OCI-LY1 (cell line): ENCODE measurements around the gene EGR2.

ENCODE experiments used
- H2AFZ ChIP-seq: fragments of 200-600 bp; sonication (generic), shearing (Covaris generic); 2 replicates; pipeline ENCODE4 v1.6.0; 2014; ENCODE audit warnings: antibody characterized with exemption, mild to moderate bottlenecking, low read length
- H3F3A ChIP-seq: fragments of 200-600 bp; sonication (generic), shearing (Covaris generic); 2 replicates; pipeline ENCODE4 v1.6.0; 2014; ENCODE audit warnings: mild to moderate bottlenecking, antibody characterized with exemption, low read length, moderate library complexity; ENCODE audit not compliant: insufficient read depth
- H3K27ac ChIP-seq: fragments of 200-600 bp; sonication (generic); 2 replicates; pipeline ENCODE4 v1.5.1; 2014; ENCODE audit warnings: low read length, mixed run types, mild to moderate bottlenecking, low read depth; ENCODE audit not compliant: poor library complexity, severe bottlenecking
- H3K27me3 ChIP-seq: fragments of 200-600 bp; sonication (generic); 2 replicates; pipeline ENCODE4 v1.6.0; 2014; ENCODE audit warnings: antibody characterized with exemption, mild to moderate bottlenecking, low read length, moderate library complexity; ENCODE audit not compliant: insufficient read depth
- H3K36me3 ChIP-seq: fragments of 200-600 bp; sonication (generic); 2 replicates; pipeline ENCODE4 v1.6.1; 2014; ENCODE audit warnings: mild to moderate bottlenecking, antibody characterized with exemption, low read length, moderate library complexity, mixed read lengths; ENCODE audit not compliant: insufficient read depth
- H3K4me1 ChIP-seq: fragments of 200-600 bp; sonication (generic); 2 replicates; pipeline ENCODE4 v1.5.1; 2014; ENCODE audit warnings: mild to moderate bottlenecking, low read length, moderate library complexity; ENCODE audit not compliant: insufficient read depth, severe bottlenecking
- H3K4me2 ChIP-seq: fragments of 200-600 bp; sonication (generic), shearing (Covaris generic); 2 replicates; pipeline ENCODE4 v1.6.1; 2014; ENCODE audit warnings: low read length
- H3K4me3 ChIP-seq: fragments of 200-600 bp; sonication (generic); 2 replicates; pipeline ENCODE4 v1.5.1; 2014; ENCODE audit warnings: low read length, low read depth, mild to moderate bottlenecking, mixed read lengths; ENCODE audit not compliant: poor library complexity, severe bottlenecking
- H3K79me2 ChIP-seq: fragments of 200-600 bp; shearing (Covaris generic); 2 replicates; pipeline ENCODE4 v1.6.1; 2016; ENCODE audit warnings: mixed run types, low read length, mixed read lengths; ENCODE audit not compliant: insufficient read depth
- H3K9ac ChIP-seq: fragments of 200-600 bp; sonication (generic), shearing (Covaris generic); 2 replicates; pipeline ENCODE4 v1.6.1; 2014; ENCODE audit warnings: mild to moderate bottlenecking, low read length, mixed read lengths
- H3K9me2 ChIP-seq: fragments of 200-600 bp; sonication (generic), shearing (Covaris generic); 2 replicates; pipeline ENCODE4 v1.6.1; 2014; ENCODE audit warnings: low read depth, mild to moderate bottlenecking, low read length, mixed read lengths
- H3K9me3 ChIP-seq: fragments of 200-600 bp; shearing (Covaris generic); 2 replicates; pipeline ENCODE4 v1.6.1; 2014; ENCODE audit warnings: low read length, mixed read lengths
- H4K20me1 ChIP-seq: fragments of 200-600 bp; sonication (generic), shearing (Covaris generic); 2 replicates; pipeline ENCODE4 v1.6.0; 2016; ENCODE audit warnings: mild to moderate bottlenecking, low read length; ENCODE audit not compliant: insufficient read depth
- EZH2 ChIP-seq: fragments of 200-600 bp; sonication (generic), shearing (Covaris generic); IDR thresholded peaks from 2 replicates; pipeline ENCODE4 v1.8.0; 2017; ENCODE audit warnings: borderline replicate concordance, mixed run types, mild to moderate bottlenecking, antibody characterized with exemption, low read length, moderate library complexity, mixed read lengths
- TF ChIP-seq, protein P1 (sequence below): fragments of 200-600 bp; sonication (generic), shearing (Covaris generic); IDR thresholded peaks from 2 replicates; pipeline ENCODE4 v1.5.1; 2017; ENCODE audit warnings: mild to moderate bottlenecking, antibody characterized with exemption, low read length, moderate library complexity, mixed read lengths

EGR2 gene

DNA sequence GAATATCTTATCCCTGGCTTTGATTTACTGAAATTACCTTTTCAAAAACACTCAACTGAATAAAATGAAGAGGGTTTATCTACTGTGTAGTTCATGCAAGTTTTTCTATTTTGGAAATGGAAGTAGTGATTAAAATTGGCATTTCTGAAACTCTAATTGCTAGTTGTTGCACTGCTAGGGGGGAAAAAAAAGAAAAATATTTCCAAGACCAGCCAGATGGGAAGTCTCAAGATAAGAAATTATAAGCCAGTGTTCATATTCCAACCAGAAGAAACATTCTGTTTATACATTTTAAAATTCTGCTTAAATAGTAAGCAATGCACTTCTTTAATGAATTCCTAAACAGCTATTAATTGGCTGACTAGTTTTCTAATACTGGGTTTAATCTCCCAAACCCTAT, 21.1 kb downstream of the EGR2 start:
- no peaks in the 10 kb centered on the region for H3K27me3 ChIP-seq
- H3K9me2 ChIP-seq = no peaks in the 10 kb centered on the region
- H3K79me2 ChIP-seq = no peaks in the 10 kb centered on the region
- no peaks in the 10 kb centered on the region for H3K9me3 ChIP-seq
- no peaks in the 10 kb centered on the region for H3K36me3 ChIP-seq
- TF ChIP-seq, protein P1, sequence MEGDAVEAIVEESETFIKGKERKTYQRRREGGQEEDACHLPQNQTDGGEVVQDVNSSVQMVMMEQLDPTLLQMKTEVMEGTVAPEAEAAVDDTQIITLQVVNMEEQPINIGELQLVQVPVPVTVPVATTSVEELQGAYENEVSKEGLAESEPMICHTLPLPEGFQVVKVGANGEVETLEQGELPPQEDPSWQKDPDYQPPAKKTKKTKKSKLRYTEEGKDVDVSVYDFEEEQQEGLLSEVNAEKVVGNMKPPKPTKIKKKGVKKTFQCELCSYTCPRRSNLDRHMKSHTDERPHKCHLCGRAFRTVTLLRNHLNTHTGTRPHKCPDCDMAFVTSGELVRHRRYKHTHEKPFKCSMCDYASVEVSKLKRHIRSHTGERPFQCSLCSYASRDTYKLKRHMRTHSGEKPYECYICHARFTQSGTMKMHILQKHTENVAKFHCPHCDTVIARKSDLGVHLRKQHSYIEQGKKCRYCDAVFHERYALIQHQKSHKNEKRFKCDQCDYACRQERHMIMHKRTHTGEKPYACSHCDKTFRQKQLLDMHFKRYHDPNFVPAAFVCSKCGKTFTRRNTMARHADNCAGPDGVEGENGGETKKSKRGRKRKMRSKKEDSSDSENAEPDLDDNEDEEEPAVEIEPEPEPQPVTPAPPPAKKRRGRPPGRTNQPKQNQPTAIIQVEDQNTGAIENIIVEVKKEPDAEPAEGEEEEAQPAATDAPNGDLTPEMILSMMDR = no peak
- no peak for TF ChIP-seq EZH2
- H3K9ac ChIP-seq = no peak overlapping the region
- H4K20me1 ChIP-seq = no peaks in the 10 kb centered on the region
- no peak overlapping the region for H2AFZ ChIP-seq
- no peak overlapping the region for H3K27ac ChIP-seq
- no peak overlapping the region for H3K4me3 ChIP-seq
- H3F3A ChIP-seq = no peaks in the 10 kb centered on the region
- no peak overlapping the region for H3K4me2 ChIP-seq
- no peaks in the 10 kb centered on the region for H3K4me1 ChIP-seq

DNA sequence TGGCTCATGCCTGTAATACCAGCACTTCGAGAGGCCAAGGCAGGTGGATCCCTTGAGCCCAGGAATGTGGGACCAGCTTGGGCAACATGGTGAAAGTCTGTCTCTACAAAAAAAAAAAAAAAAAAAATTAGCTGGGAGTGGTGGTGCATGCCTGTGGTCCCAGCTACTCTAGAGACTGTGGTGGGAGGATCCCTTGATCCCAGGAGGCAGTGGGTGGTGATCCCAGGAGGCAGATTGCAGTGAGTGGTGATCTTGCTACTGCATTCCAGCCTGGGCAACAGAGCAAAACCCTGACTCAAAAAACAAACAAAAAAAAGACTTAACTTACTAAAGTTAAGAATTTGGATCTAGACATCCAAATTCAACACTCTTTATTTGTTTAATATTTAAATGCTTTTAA, 21.9 kb downstream of the EGR2 start:
- Histone ChIP-seq H3F3A (no peaks in the 10 kb centered on the region), H3K4me2 (no peak overlapping the region), H3K9ac (no peak overlapping the region), H4K20me1 (no peaks in the 10 kb centered on the region), H3K4me1 (no peaks in the 10 kb centered on the region), H3K36me3 (no peaks in the 10 kb centered on the region), H3K79me2 (no peaks in the 10 kb centered on the region), H2AFZ (no peak overlapping the region), H3K27ac (no peak overlapping the region), H3K4me3 (no peak overlapping the region), H3K9me3 (no peaks in the 10 kb centered on the region), H3K27me3 (no peaks in the 10 kb centered on the region), H3K9me2 (no peaks in the 10 kb centered on the region)
- TF ChIP-seq, protein P1 = no peak
- no peak for TF ChIP-seq EZH2

DNA sequence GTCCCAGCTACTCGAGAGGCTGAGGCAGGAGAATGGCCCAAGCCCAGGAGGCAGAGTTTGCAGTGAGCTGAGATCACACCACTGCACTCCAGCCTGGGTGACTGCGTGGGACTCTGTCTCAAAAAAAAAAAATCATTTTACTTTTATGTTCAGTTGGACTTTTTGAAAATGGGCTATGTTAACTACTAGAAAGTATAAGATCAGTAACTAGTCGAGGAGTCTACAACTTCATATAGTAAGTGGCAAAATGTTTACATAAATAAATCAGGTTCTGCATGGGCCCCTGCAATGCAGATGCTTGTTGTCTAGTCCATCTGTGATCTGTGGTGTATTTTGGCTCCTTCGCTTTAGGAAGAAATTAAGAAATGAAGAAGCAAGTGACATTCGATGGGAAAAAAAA, 23.9 kb downstream of the EGR2 start:
- Histone ChIP-seq H3K4me2 (no peak overlapping the region), H3K9me2 (no peaks in the 10 kb centered on the region), H3K79me2 (no peaks in the 10 kb centered on the region), H3K36me3 (no peaks in the 10 kb centered on the region), H3K27ac (no peak overlapping the region), H3K9me3 (no peaks in the 10 kb centered on the region), H4K20me1 (no peaks in the 10 kb centered on the region), H3K4me1 (no peaks in the 10 kb centered on the region), H3F3A (no peaks in the 10 kb centered on the region), H2AFZ (no peak overlapping the region), H3K27me3 (no peaks in the 10 kb centered on the region; the same call in 1 of the 2 replicates), H3K9ac (no peak overlapping the region), H3K4me3 (no peak overlapping the region)
- TF ChIP-seq EZH2 = no peak
- TF ChIP-seq, protein P1 = no peak
